Heart left ventricle (tissue), 16 donors: ENCODE data around the gene CMTM5. TPM values are rescaled to one million over a fixed set of nuclear protein-coding genes. Genes with fewer than 3 reads are reported as not detected.

Source experiments
- ATAC-seq, 4 donors: fragments of 200-7000 bp; cut with Tn5 transposase; one replicate each; pipeline ENCODE4 v1.9.1; 2020 to 2022; ENCODE audit warnings: moderate library complexity in 4 of 4, mild to moderate bottlenecking in 3 of 4, moderate number of reproducible peaks in 1 of 4
- DNase-seq, 5 donors: peaks; one replicate each; pipeline ENCODE4 v3.0.0-alpha.2; 2020
- H3K27ac ChIP-seq, 12 donors: fragments of 200-600 bp; sonication (generic) in 4 of 12; one replicate each; pipeline versions ENCODE4 v1.5.0 to v1.8.0; 2016 to 2022; ENCODE audit warnings: mild to moderate bottlenecking in 2 of 12
- H3K27me3 ChIP-seq, 9 donors: fragments of 200-600 bp; sonication (generic) in 2 of 9; one replicate each; pipeline versions ENCODE4 v1.5.1 to v1.8.0; 2016 to 2022; ENCODE audit warnings: mild to moderate bottlenecking in 3 of 9
- H3K36me3 ChIP-seq, 9 donors: fragments of 200-600 bp; sonication (generic) in 2 of 9; one replicate each; pipeline versions ENCODE4 v1.5.0 to v1.8.0; 2018 to 2022; ENCODE audit warnings: mild to moderate bottlenecking in 2 of 9
- H3K4me1 ChIP-seq, 12 donors: fragments of 200-600 bp; sonication (generic) in 4 of 12; one replicate each; pipeline versions ENCODE4 v1.5.0 to v1.8.0; 2016 to 2022; ENCODE audit warnings: mild to moderate bottlenecking in 3 of 12
- H3K4me3 ChIP-seq, 12 donors: fragments of 200-600 bp; sonication (generic) in 4 of 12; one replicate each; pipeline versions ENCODE4 v1.5.0 to v1.8.0; 2017 to 2022; ENCODE audit warnings: mild to moderate bottlenecking in 9 of 12, moderate library complexity in 4 of 12
- H3K9me3 ChIP-seq, 12 donors: fragments of 200-600 bp; sonication (generic) in 4 of 12; one replicate each; pipeline versions ENCODE4 v1.5.0 to v1.8.0; 2016 to 2022; ENCODE audit warnings: mild to moderate bottlenecking in 1 of 12
- CTCF ChIP-seq, 12 donors: fragments of 200-600 bp; sonication (generic) in 4 of 12; IDR thresholded peaks; one replicate each; pipeline versions ENCODE4 v1.5.0 to v1.8.0; 2018 to 2022; ENCODE audit warnings: antibody characterized with exemption in 12 of 12, mild to moderate bottlenecking in 5 of 12
- POLR2A ChIP-seq, 2 donors: fragments of 450-650 bp; IDR thresholded peaks; one replicate each; pipeline ENCODE4 v1.6.1; 2017; ENCODE audit warnings: antibody characterized with exemption in 2 of 2, mild to moderate bottlenecking in 2 of 2, moderate library complexity in 2 of 2
- WGBS, 4 donors: extraction: QIAGEN DNeasy Blood & Tissue Kit in 2 of 4; methylation state at CpG; one replicate each; pipeline versions ENCODE4 v1.1.5 to v1.1.7; 2013 to 2018; 5-methylcytosine and 5-hydroxymethylcytosine counted together
- intact Hi-C, 10 donors: fragments of 100-400 bp; cut with DNase I; formaldehyde crosslinking; loops; one replicate each; pipeline versions ENCODE4 v1.11.1 to v1.14.2; 2022
- polyA plus RNA-seq, 2 donors: library from polyadenylated mRNA; stranded (reverse); fragments of 200-250 nt; gene quantifications; one replicate each; pipeline ENCODE4 v1.2.3, GENCODE V29; 2013
- total RNA-seq, 9 donors: library from RNA; depleted of rRNA in 2 of 9; stranded (reverse); fragments of >200 nt in 2 of 9; fragmentation: NEBNext Ultra II Directional in 3 of 9; extraction: Animal tissue kit (Norgen Biotek cat#: 25700) in 3 of 9; gene quantifications; one replicate each; pipeline versions ENCODE4 v1.1.0 to v1.2.4, GENCODE V29; 2016 to 2023
- donor health status: ischemic (EF 13 %, LVEDD 7.1; RV severe dilation, severe dysfunction).
- donor health status: healthy with polysubstance abuse.
- donor health status: DM: no; HTN: yes; CAD: no.
- donor health status: DM: no; HTN: no; CAD: no.
- donor health status: ischemic (EF 25% LVEDD 6.9; RV normal size, moderate dysfunction).
- donor health status: ischemic (EF 25% LVEDD 5.7; RV mildly dilated, moderate dysfunction).
- donor health status: healthy.
- donor health status: DM: yes; HTN: yes; CAD: no.
- donor health status: ischemic (EF 35%, LVEDD 5.7; RV mildly dilated, moderate dysfunction).
- donor health status: nonischemic (EF 11% LVEDD 7.7; RV severe dilation, severe dysfunction).
- donor health status: DM: yes; HTN: yes; CAD: no.
- donor health status: PGD.
- donor health status: ischemic (EF 29% LVEDD 5.4; RV normal size, mild dysfunction).
- donor health status: nonischemic (EF 23%, LVEDD 6.1; RV moderate dilation, normal function).

CMTM5 gene
- total and polyA plus RNA-seq, 11 donors = 0.32 to 1.8 (median 0.75) TPM; not detected in 4

GRCh38 chr14:23406725-23407355 is 30.0 kb downstream of the CMTM5 start:
- ATAC-seq (no peak), DNase-seq (peak in 2 of 5 donors; percentile 43 to 64)
- Histone ChIP-seq H3K27me3 (peaks cover 0 to 10% (median 0%) of the 10 kb centered on the region in 9 donors), H3K4me1 (peaks cover 0 to 41% (median 3%) of the 10 kb centered on the region in 12 donors), H3K9me3 (no peaks in the 10 kb centered on the region), H3K36me3 (peaks cover 0 to 48% (median 0%) of the 10 kb centered on the region in 9 donors), H3K4me3 (peak overlapping the region in 4 of 12 donors; percentile 14 to 45 (median 40)), H3K27ac (peak overlapping the region in 10 of 12 donors; percentile 37 to 91 (median 75))
- 45 to 84% (median 55%) methylated on average over 12 to 15 of the region's 15 CpGs for WGBS, 4 donors
- intact Hi-C loops = loop anchor here in 2 of 10 donors (5.0 kb wide), 2 partner anchors 35 to 40 kb away; no protein-coding TSS in a partner anchor
- TF ChIP-seq CTCF (IDR thresholded peaks at IDR 0.05) (no peak), POLR2A (IDR thresholded peaks at IDR 0.05) (no peak)

DNA sequence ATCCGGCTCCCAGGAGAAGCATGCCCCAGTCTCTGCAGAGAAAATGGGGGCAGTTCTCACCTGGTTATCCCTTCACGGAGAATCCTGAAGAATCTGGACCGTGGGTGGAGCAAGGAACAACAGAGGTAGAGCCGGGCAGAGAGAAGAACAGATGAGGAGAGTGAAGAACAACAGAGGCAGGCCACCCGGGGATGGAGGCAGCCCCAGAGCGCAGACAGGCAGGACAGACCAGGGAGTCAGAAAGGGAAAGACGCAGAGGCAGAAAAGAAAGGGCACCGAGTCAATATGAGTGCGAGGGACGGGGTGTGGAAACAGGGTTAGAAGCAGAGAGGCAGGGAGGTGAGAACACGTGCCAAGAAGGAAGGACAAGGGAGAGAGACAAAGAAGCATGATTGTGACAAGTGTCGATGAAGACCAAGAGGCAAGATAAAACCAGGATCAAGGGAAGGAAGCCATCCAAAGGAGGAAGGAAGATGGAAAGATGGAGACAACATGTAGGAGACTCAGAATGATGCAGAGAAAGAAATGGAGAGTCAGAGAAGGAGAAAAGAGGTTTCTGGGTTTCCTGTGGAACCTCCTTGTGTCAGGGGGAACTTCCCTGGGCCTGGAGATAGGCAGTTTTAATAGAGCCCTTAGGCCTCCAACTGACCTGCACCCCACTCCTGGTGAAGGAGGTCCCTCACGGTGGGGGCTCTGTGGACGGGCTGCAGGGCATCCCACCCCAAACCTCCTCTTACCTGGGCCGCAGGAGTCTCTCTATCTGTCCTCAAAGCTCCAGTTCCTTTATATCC is 30.9 kb downstream of the CMTM5 start, which contains the start of gene MYH6:
Gene MYH6, minus strand, starts transcription at position 758 of the 791 bp plus-strand sequence. CDS start 1,050 bp downstream, outside the sequence.
- DNase-seq (peak in 2 of 5 donors; percentile 21 to 55), ATAC-seq (no peak)
- TF ChIP-seq POLR2A (IDR thresholded peaks at IDR 0.05) = peak; percentile 53 to 77
- TF ChIP-seq CTCF (IDR thresholded peaks at IDR 0.05) = no peak
- Histone ChIP-seq H3K9me3 (no peaks in the 10 kb centered on the region), H3K4me3 (peak within 1 kb of the TSS in 4 of 12 donors; percentile 14 to 45 (median 40)), H3K36me3 (peaks cover 0 to 50% (median 0%) of the 10 kb centered on the region in 9 donors), H3K4me1 (peaks cover 0 to 41% (median 3%) of the 10 kb centered on the region in 12 donors), H3K27me3 (peaks cover 0 to 10% (median 0%) of the 10 kb centered on the region in 9 donors), H3K27ac (peak within 1 kb of the TSS; percentile 37 to 91 (median 73))
- intact Hi-C loops = loop anchor here in 3 of 10 donors (2.0 to 5.0 kb wide), 3 partner anchors 35 to 40 kb away; no protein-coding TSS in a partner anchor
- WGBS, 4 donors = 42 to 50% (median 48%) methylated on average over 15 of the region's 15 CpGs

GRCh38 chr14:23408307-23408630 is 31.4 kb downstream of the CMTM5 start:
- no peaks in the 10 kb centered on the region for H3K9me3 ChIP-seq
- 26 to 29% (median 29%) methylated on average over 5 of the region's 5 CpGs for WGBS, 4 donors
- TF ChIP-seq POLR2A (IDR thresholded peaks at IDR 0.05) (no peak), CTCF (IDR thresholded peaks at IDR 0.05) (no peak)
- H3K27ac ChIP-seq = peak overlapping the region in 11 of 12 donors; percentile 46 to 91 (median 73)
- H3K27me3 ChIP-seq = peaks cover 0 to 10% (median 0%) of the 10 kb centered on the region in 9 donors
- ATAC-seq (peak in 2 of 4 donors; percentile 15 to 19), DNase-seq (peak in 3 of 5 donors; percentile 29 to 77 (median 58))
- peaks cover 0 to 41% (median 3%) of the 10 kb centered on the region in 12 donors for H3K4me1 ChIP-seq
- intact Hi-C loops = loop anchor here in 3 of 10 donors (2.0 to 5.0 kb wide), 3 partner anchors 34 to 39 kb away; no protein-coding TSS in a partner anchor
- H3K4me3 ChIP-seq = peak overlapping the region in 2 of 12 donors; percentile 38 to 45
- peaks cover 0 to 50% (median 5%) of the 10 kb centered on the region in 9 donors for H3K36me3 ChIP-seq
